ENCODE measurements around the gene SPECC1. TPM values are rescaled to one million over a fixed set of nuclear protein-coding genes. Genes with fewer than 3 reads are reported as not detected.
"Not testable (repeated sequence)": the region's sequence is repeated elsewhere in the genome, so short reads cannot be mapped to it uniquely, and the experiment has no call there.

Gene SPECC1
- total and polyA plus RNA-seq, 3 donors from 2014 or later: 78.6 to 160 (median 148) TPM

- Histone ChIP-seq H3K4me1 (peaks cover 16% of the 10 kb centered on the region), H3K27ac (no peak overlapping the region), H3K36me3 (ENCODE audit: low read depth, missing control alignments) (no peaks in the 10 kb centered on the region), H3K9me3 (no peaks in the 10 kb centered on the region), H3K27me3 (no peaks in the 10 kb centered on the region), H3K4me3 (no peak overlapping the region)
- intact Hi-C loops (cut with DNase I; ENCODE audit: low total_unique reads): no loop called here
- DNase-seq: no peak
- WGBS, 2 donors: 80 to 83% methylated on average over 7 of the region's 7 CpGs
- no peak for TF ChIP-seq POLR2A (IDR thresholded peaks at IDR 0.05)
- TF ChIP-seq CTCF (IDR thresholded peaks at IDR 0.05): no peak
Observed at GRCh38 chr17:20225162-20226115, 216.3 kb downstream of the SPECC1 start.

- Histone ChIP-seq H3K9me3 (no peaks in the 10 kb centered on the region), H3K4me1 (peaks cover 16% of the 10 kb centered on the region), H3K27me3 (no peaks in the 10 kb centered on the region), H3K36me3 (ENCODE audit: low read depth, missing control alignments) (no peaks in the 10 kb centered on the region), H3K27ac (no peak overlapping the region), H3K4me3 (no peak overlapping the region)
- WGBS, 2 donors: 37 to 39% methylated on average over 8 of the region's 8 CpGs
- TF ChIP-seq POLR2A (IDR thresholded peaks at IDR 0.05) (no peak), CTCF (IDR thresholded peaks at IDR 0.05) (peak; percentile 79 to 85 (median 83))
- peak; percentile 93 for DNase-seq
- intact Hi-C loops (cut with DNase I; ENCODE audit: low total_unique reads): no loop called here
Observed at GRCh38 chr17:20226814-20227482, 217.8 kb downstream of the SPECC1 start.

GRCh38 chr17:20227720-20228370 is 218.7 kb downstream of the SPECC1 start:
- DNase-seq; H3K4me3 ChIP-seq; H3K27me3 ChIP-seq; H3K27ac ChIP-seq; H3K36me3 ChIP-seq (ENCODE audit: low read depth, missing control alignments); intact Hi-C loops (cut with DNase I; ENCODE audit: low total_unique reads); H3K9me3 ChIP-seq: not testable (repeated sequence)
- 94% methylated on average over 9 to 11 of the region's 11 CpGs for WGBS, 2 donors
- peaks cover 24% of the 10 kb centered on the region for H3K4me1 ChIP-seq

- Histone ChIP-seq H3K4me1 (peaks cover 29% of the 10 kb centered on the region), H3K4me3 (no peak overlapping the region), H3K9me3 (no peaks in the 10 kb centered on the region), H3K27ac (no peak overlapping the region), H3K36me3 (ENCODE audit: low read depth, missing control alignments) (no peaks in the 10 kb centered on the region), H3K27me3 (no peaks in the 10 kb centered on the region)
- intact Hi-C loops (cut with DNase I; ENCODE audit: low total_unique reads): no loop called here
- no peak for DNase-seq
- TF ChIP-seq CTCF (IDR thresholded peaks at IDR 0.05): no peak
- TF ChIP-seq POLR2A (IDR thresholded peaks at IDR 0.05): no peak
- 74 to 89% methylated on average over 1 of the region's 1 CpG for WGBS, 2 donors
Observed at GRCh38 chr17:20228410-20228809, 219.3 kb downstream of the SPECC1 start.

- H3K27me3 ChIP-seq: no peaks in the 10 kb centered on the region
- DNase-seq: no peak
- intact Hi-C loops (cut with DNase I; ENCODE audit: low total_unique reads): no loop called here
- no peak overlapping the region for H3K4me3 ChIP-seq
- H3K4me1 ChIP-seq: peaks cover 29% of the 10 kb centered on the region
- WGBS, 2 donors: 80 to 81% methylated on average over 3 of the region's 3 CpGs
- H3K9me3 ChIP-seq: no peaks in the 10 kb centered on the region
- H3K27ac ChIP-seq: no peak overlapping the region
- no peak for TF ChIP-seq CTCF (IDR thresholded peaks at IDR 0.05)
- TF ChIP-seq POLR2A (IDR thresholded peaks at IDR 0.05): no peak
- H3K36me3 ChIP-seq (ENCODE audit: low read depth, missing control alignments): no peaks in the 10 kb centered on the region
Observed at GRCh38 chr17:20228860-20229259, 219.7 kb downstream of the SPECC1 start.
